Karpas-422 (cell line): ENCODE data around the gene MIPOL1. TPM values are rescaled to one million over a fixed set of nuclear protein-coding genes. Genes with fewer than 3 reads are reported as not detected.

Source experiments
- DNase-seq: peaks from one replicate; pipeline ENCODE4 v3.0.0-alpha.2; 2015
- H2AFZ ChIP-seq: fragments of 200-600 bp; sonication (generic); 2 replicates; pipeline ENCODE4 v1.6.1; 2014; ENCODE audit warnings: antibody characterized with exemption, low read length, mixed read lengths
- H3K27ac ChIP-seq: fragments of 200-600 bp; sonication (generic); 2 replicates; pipeline ENCODE4 v1.5.1; 2014; ENCODE audit warnings: mild to moderate bottlenecking, low read length, moderate library complexity
- H3K27me3 ChIP-seq: fragments of 200-600 bp; sonication (generic); 2 replicates; pipeline ENCODE4 v1.6.1; 2014; ENCODE audit warnings: low read length, mixed read lengths
- H3K36me3 ChIP-seq: fragments of 200-600 bp; sonication (generic); 2 replicates; pipeline ENCODE4 v1.6.1; 2014; ENCODE audit warnings: low read length, mixed read lengths; ENCODE audit not compliant: insufficient read depth
- H3K4me1 ChIP-seq: fragments of 200-600 bp; sonication (generic); 2 replicates; pipeline ENCODE4 v1.6.1; 2014; ENCODE audit warnings: mild to moderate bottlenecking, low read length, mixed read lengths
- H3K4me2 ChIP-seq: fragments of 200-600 bp; sonication (generic); 2 replicates; pipeline ENCODE4 v1.6.1; 2014; ENCODE audit warnings: low read length, low read depth, mild to moderate bottlenecking; ENCODE audit not compliant: poor library complexity, severe bottlenecking
- H3K4me3 ChIP-seq: fragments of 200-600 bp; sonication (generic); 2 replicates; pipeline ENCODE4 v1.5.1; 2014; ENCODE audit warnings: mild to moderate bottlenecking, antibody characterized with exemption, low read length, mixed read lengths
- H3K79me2 ChIP-seq: fragments of 200-600 bp; sonication (generic); 2 replicates; pipeline ENCODE4 v1.6.1; 2014; ENCODE audit warnings: mild to moderate bottlenecking, low read length, mixed read lengths
- H3K9ac ChIP-seq: fragments of 200-600 bp; sonication (generic); 2 replicates; pipeline ENCODE4 v1.6.0; 2014; ENCODE audit warnings: low read length
- H3K9me2 ChIP-seq: fragments of 200-600 bp; sonication (generic), shearing (Covaris generic); replicated peaks from 2 replicates; pipeline ENCODE4 v1.6.0; 2014; ENCODE audit warnings: mild to moderate bottlenecking, low read length, moderate library complexity; ENCODE audit not compliant: insufficient read depth
- H3K9me3 ChIP-seq: fragments of 300-700, 200-600 bp; sonication (generic); 2 replicates; pipeline ENCODE4 v1.6.1; 2014; ENCODE audit warnings: low read length, mixed read lengths
- H4K20me1 ChIP-seq: fragments of 200-600 bp; sonication (generic); 2 replicates; pipeline ENCODE4 v1.6.1; 2014; ENCODE audit warnings: mild to moderate bottlenecking, antibody characterized with exemption, low read length, low read depth; ENCODE audit not compliant: insufficient read depth
- total RNA-seq: library from RNA; depleted of rRNA; stranded (reverse); fragments of >200 nt; shearing (Covaris generic); gene quantifications from 2 replicates; pipeline ENCODE4 v1.2.3, GENCODE V29; 2014; ENCODE audit warnings: low replicate concordance

MIPOL1 gene
- total RNA-seq, 1 experiment from 2014 or later: not detected

DNA sequence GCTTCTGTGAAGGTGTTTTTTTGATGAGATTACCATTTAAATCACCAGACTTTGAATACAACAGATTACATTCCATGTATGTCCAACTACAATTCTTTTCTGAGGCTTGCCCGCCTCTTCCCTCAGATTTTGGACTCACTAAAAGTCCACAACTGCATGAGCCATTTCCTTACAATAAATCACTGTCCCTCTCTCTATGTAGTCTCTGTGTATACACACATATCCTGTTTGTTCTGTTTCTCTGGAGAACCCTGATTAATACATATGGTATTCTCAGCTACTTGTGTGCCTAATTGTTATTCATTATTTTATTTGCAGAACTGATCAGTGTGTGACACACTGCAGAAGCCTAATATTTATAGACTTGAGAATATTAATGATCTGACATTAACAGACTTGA lies 2.4 kb upstream of the MIPOL1 start:
- H4K20me1 ChIP-seq: no peaks in the 10 kb centered on the region
- no peak overlapping the region for H3K27ac ChIP-seq
- no peaks in the 10 kb centered on the region for H3K9me3 ChIP-seq
- no peaks in the 10 kb centered on the region for H3K4me1 ChIP-seq
- H3K4me3 ChIP-seq: no peak overlapping the region
- H3K27me3 ChIP-seq: no peaks in the 10 kb centered on the region
- H3K9ac ChIP-seq: no peak overlapping the region
- no peak for DNase-seq
- H3K79me2 ChIP-seq: no peaks in the 10 kb centered on the region
- H3K36me3 ChIP-seq: no peaks in the 10 kb centered on the region
- no peak overlapping the region for H2AFZ ChIP-seq
- no peak overlapping the region for H3K4me2 ChIP-seq
- H3K9me2 ChIP-seq: no peaks in the 10 kb centered on the region

DNA sequence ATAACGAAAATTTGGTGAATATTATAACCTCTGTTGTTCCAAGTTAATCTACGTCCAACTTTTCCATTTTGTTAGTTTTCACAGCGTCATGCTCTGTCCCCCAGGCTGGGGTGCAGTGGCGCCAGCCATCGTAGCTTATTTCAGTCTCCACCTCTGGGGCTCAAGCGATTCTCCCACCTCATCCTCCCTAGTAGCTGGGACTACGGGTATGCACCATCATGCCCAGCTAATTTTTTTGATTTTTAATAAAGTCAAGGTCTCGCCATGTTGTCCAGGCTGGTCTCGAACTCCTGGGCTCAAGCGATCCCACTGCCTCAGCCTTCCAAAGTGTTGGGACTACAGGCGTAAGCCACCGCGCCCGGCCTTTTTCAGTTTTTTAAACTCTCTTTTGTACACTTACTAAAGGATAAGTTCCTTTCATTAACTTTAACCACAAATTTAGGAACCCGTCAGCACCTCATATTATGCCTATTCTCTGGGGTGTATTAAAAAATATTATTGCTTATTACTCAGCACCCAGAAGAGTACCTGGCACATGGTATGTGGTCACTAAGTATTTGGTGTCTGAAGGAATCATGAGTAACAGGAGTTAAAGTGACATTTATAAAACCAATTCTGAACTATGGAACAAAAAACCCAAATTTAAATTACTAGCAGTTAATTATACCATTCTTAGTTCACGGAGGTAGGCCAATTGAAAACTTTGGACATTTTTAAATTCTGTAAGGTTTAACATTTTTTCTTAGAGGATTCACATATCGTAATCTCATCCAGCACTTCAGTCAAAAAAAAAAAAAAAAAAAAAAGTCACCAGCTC lies 925 bp upstream of the MIPOL1 start:
- H3K4me2 ChIP-seq: no peak overlapping the region
- no peaks in the 10 kb centered on the region for H3K9me2 ChIP-seq
- H2AFZ ChIP-seq: no peak overlapping the region
- H3K9ac ChIP-seq: no peak overlapping the region
- DNase-seq: no peak
- H4K20me1 ChIP-seq: no peaks in the 10 kb centered on the region
- no peaks in the 10 kb centered on the region for H3K9me3 ChIP-seq
- H3K4me3 ChIP-seq: no peak overlapping the region
- H3K4me1 ChIP-seq: no peaks in the 10 kb centered on the region
- no peaks in the 10 kb centered on the region for H3K27me3 ChIP-seq
- H3K36me3 ChIP-seq: no peaks in the 10 kb centered on the region
- H3K79me2 ChIP-seq: no peaks in the 10 kb centered on the region
- H3K27ac ChIP-seq: no peak overlapping the region

DNA sequence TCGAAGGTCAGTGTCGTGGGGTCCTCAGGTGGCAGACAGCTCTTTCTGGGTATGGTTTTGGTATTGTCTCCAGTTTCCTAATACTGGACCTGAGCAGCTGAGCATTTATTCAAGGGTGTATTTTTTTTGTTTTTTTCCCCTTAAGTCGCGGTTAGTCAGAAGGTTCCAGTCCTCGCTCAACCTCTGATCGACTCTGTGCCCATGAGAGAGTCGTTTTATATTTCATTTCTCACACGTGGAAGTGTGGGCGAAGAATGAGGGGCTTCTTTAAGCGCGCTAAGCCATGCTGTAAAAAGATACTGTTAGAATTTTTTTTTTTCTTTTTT lies 499 bp downstream of the MIPOL1 start:
- H3K9me2 ChIP-seq: no peaks in the 10 kb centered on the region
- H4K20me1 ChIP-seq: no peaks in the 10 kb centered on the region
- no peaks in the 10 kb centered on the region for H3K79me2 ChIP-seq
- DNase-seq: no peak
- no peak overlapping the region for H3K4me3 ChIP-seq
- H2AFZ ChIP-seq: no peak overlapping the region
- H3K9ac ChIP-seq: no peak overlapping the region
- no peaks in the 10 kb centered on the region for H3K36me3 ChIP-seq
- no peak overlapping the region for H3K27ac ChIP-seq
- H3K4me1 ChIP-seq: peaks cover under 1% of the 10 kb centered on the region; the same call in 1 of the 2 replicates
- H3K4me2 ChIP-seq: no peak overlapping the region
- no peaks in the 10 kb centered on the region for H3K9me3 ChIP-seq
- no peaks in the 10 kb centered on the region for H3K27me3 ChIP-seq

DNA sequence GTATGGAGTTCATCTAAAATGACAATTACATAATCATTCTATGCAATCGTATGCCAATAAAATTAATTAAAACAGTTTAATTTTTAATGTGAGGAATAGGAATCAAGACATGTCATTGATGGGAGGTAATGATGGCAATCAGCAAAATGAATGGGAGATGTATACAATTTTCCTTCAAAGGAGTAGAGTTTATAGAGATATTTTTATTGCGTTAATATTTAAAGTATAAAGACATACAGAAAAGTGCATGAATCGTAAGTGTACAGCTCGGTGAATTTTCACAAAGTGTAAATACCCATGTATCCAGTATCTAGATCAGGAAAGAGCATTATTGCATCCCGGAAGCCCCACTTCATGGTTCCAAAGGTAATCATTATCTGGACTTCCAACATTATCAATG lies 1.2 kb downstream of the MIPOL1 start:
- H3K27me3 ChIP-seq: no peaks in the 10 kb centered on the region
- DNase-seq: no peak
- H3K27ac ChIP-seq: no peak overlapping the region
- H3K9me3 ChIP-seq: no peaks in the 10 kb centered on the region
- H3K36me3 ChIP-seq: no peaks in the 10 kb centered on the region
- H3K4me3 ChIP-seq: no peak overlapping the region
- H3K79me2 ChIP-seq: no peaks in the 10 kb centered on the region
- H2AFZ ChIP-seq: no peak overlapping the region
- H3K4me2 ChIP-seq: no peak overlapping the region
- H3K9ac ChIP-seq: no peak overlapping the region
- no peaks in the 10 kb centered on the region for H4K20me1 ChIP-seq
- H3K9me2 ChIP-seq: no peaks in the 10 kb centered on the region
- peaks cover 3% of the 10 kb centered on the region; the same call in 1 of the 2 replicates for H3K4me1 ChIP-seq

DNA sequence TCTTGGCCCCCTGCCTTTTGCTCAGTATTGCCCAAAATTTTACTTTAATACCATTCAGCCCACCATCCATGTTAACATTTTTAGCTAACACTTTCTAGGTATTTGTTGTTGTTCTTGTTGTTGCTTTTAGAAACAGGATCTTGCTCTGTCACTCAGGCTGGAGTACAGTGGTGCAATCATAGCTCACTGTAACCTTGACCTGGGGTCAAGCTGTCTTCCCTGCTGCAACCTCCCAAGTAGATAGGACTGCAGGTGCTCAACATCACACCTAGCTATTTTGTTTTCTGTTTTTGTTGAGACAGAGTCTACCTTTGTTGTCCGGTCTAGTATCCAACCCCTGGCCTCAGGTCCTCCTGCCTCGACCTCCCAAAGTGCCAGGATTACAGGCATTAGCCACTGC lies 4.0 kb downstream of the MIPOL1 start:
- no peak overlapping the region for H2AFZ ChIP-seq
- peaks cover 3% of the 10 kb centered on the region; the same call in 1 of the 2 replicates for H3K4me1 ChIP-seq
- H3K27ac ChIP-seq: no peak overlapping the region
- no peak for DNase-seq
- H3K79me2 ChIP-seq: no peaks in the 10 kb centered on the region
- no peak overlapping the region for H3K9ac ChIP-seq
- H3K36me3 ChIP-seq: no peaks in the 10 kb centered on the region
- H3K27me3 ChIP-seq: no peaks in the 10 kb centered on the region
- H3K4me2 ChIP-seq: no peak overlapping the region
- no peaks in the 10 kb centered on the region for H4K20me1 ChIP-seq
- no peak overlapping the region for H3K4me3 ChIP-seq
- no peaks in the 10 kb centered on the region for H3K9me2 ChIP-seq
- peaks cover 7% of the 10 kb centered on the region for H3K9me3 ChIP-seq

DNA sequence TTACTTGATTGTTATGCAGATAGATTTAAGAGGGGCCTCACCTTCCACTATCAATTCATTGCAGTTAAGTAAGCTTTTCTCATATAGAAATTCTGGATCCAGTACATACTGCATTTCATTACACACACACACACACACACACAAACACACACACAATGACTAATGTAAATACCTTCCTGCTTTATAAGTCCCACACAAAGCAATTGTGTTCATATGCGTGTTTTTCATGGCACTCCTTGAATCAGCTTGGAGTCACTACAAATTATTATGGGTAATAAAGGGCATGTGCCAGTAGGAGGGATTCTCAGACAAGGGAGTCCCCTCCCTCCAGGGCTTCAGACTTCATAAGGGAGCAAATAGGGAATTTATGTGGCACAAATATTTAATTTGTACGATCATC lies 4.5 kb downstream of the MIPOL1 start:
- Histone ChIP-seq H3K9ac (no peak overlapping the region), H3K4me3 (no peak overlapping the region), H3K9me2 (no peaks in the 10 kb centered on the region), H4K20me1 (no peaks in the 10 kb centered on the region), H3K27me3 (peaks cover 3% of the 10 kb centered on the region; the same call in 1 of the 2 replicates), H3K4me2 (no peak overlapping the region), H3K27ac (no peak overlapping the region), H3K79me2 (no peaks in the 10 kb centered on the region), H3K9me3 (peaks cover 7% of the 10 kb centered on the region), H3K36me3 (no peaks in the 10 kb centered on the region), H3K4me1 (peaks cover 3% of the 10 kb centered on the region; the same call in 1 of the 2 replicates), H2AFZ (no peak overlapping the region)
- no peak for DNase-seq

DNA sequence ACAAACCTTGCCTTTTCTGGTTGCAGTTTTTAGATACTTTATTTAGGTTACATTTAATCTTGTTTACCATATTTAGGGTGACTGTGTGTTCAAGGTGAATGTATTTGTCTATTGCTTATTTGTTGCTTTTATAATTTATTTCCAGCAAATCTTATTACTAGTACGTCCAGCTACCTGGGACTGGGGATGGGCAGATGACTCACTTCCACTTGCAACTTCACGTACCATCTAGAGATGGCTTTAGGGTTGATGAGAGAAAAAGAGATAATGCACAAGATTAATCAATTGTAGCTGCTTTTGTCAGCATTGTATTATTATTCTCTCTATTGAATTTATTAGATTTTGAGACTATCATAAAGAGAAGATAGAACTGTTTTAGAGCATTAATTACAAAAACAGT lies 5.1 kb downstream of the MIPOL1 start:
- no peak for DNase-seq
- Histone ChIP-seq H3K4me2 (no peak overlapping the region), H3K27me3 (peaks cover 3% of the 10 kb centered on the region; the same call in 1 of the 2 replicates), H3K4me3 (no peak overlapping the region), H2AFZ (no peak overlapping the region), H3K27ac (no peak overlapping the region), H3K9ac (no peak overlapping the region), H3K79me2 (no peaks in the 10 kb centered on the region), H3K4me1 (peaks cover 3% of the 10 kb centered on the region; the same call in 1 of the 2 replicates), H3K9me2 (no peaks in the 10 kb centered on the region), H4K20me1 (no peaks in the 10 kb centered on the region), H3K9me3 (peaks cover 7% of the 10 kb centered on the region), H3K36me3 (no peaks in the 10 kb centered on the region)

DNA sequence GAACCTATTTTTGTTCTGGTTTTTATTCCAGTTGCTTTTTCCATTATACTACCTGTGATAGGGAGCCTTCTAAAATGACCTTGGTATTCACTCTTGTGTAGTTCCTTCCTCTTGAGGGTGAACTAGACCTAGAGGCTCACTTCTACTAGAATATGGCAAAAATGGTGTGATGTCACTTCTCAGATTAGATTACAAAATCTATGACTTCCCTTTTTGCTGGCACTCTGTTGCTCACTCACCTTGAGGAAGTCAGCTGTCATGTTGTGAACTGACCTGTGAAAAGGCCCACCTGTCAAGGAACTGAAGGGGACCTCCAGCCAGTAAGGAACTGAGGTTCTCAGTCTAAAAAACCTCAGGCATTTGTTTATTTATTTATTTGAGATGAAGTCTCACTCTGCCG lies 5.7 kb downstream of the MIPOL1 start:
- peak; percentile 63 for DNase-seq
- Histone ChIP-seq H4K20me1 (no peaks in the 10 kb centered on the region), H3K4me1 (peaks cover 3% of the 10 kb centered on the region; the same call in 1 of the 2 replicates), H3K9me2 (no peaks in the 10 kb centered on the region), H3K27ac (no peak overlapping the region), H3K27me3 (peaks cover 3% of the 10 kb centered on the region; the same call in 1 of the 2 replicates), H3K9ac (no peak overlapping the region), H2AFZ (no peak overlapping the region), H3K4me2 (no peak overlapping the region), H3K79me2 (no peaks in the 10 kb centered on the region), H3K36me3 (no peaks in the 10 kb centered on the region), H3K4me3 (no peak overlapping the region), H3K9me3 (peaks cover 7% of the 10 kb centered on the region)
